Activated CD4-positive, alpha-beta T cell treated with anti-CD3 and anti-CD28 coated beads for 24 hours (primary cell): ENCODE data around the gene SCAMP4.
"Not testable (repeated sequence)": the region's sequence is repeated elsewhere in the genome, so short reads cannot be mapped to it uniquely, and the experiment has no call there.

ENCODE experiments used
- DNase-seq, 2 donors: peaks; one replicate each; pipeline ENCODE4 v3.0.0-alpha.2; 2020; ENCODE audit warnings: low read depth in 2 of 2

The SCAMP4 gene

GRCh38 chr19:1866693-1867348 is 38.4 kb upstream of the SCAMP4 start:
- DNase-seq = no peak

- no peak for DNase-seq
Measured at GRCh38 chr19:1867349-1867724, 37.9 kb upstream of the SCAMP4 start.

- DNase-seq = no peak
Measured at GRCh38 chr19:1868971-1869370, 36.2 kb upstream of the SCAMP4 start.

- no peak for DNase-seq
Measured at GRCh38 chr19:1871140-1871597, 34.0 kb upstream of the SCAMP4 start.

- no peak for DNase-seq
Measured at GRCh38 chr19:1871630-1872029, 33.6 kb upstream of the SCAMP4 start.

- no peak for DNase-seq
Measured at GRCh38 chr19:1872807-1873523, 32.2 kb upstream of the SCAMP4 start.

GRCh38 chr19:1873524-1874473 is 31.4 kb upstream of the SCAMP4 start:
- no peak for DNase-seq

- DNase-seq = no peak
Measured at GRCh38 chr19:1874554-1875185, 30.5 kb upstream of the SCAMP4 start.

GRCh38 chr19:1875265-1875645 is 29.9 kb upstream of the SCAMP4 start:
- DNase-seq = not testable (repeated sequence)

GRCh38 chr19:1875646-1876495 is 29.3 kb upstream of the SCAMP4 start:
- peak; percentile 75 to 85 for DNase-seq

- DNase-seq = not testable (repeated sequence)
Measured at GRCh38 chr19:1876496-1877279, 28.5 kb upstream of the SCAMP4 start.

- not testable (repeated sequence) for DNase-seq
Measured at GRCh38 chr19:1877280-1877660, 27.9 kb upstream of the SCAMP4 start.

- DNase-seq = not testable (repeated sequence)
Measured at GRCh38 chr19:1878583-1878982, 26.6 kb upstream of the SCAMP4 start.

GRCh38 chr19:1879982-1880381 is 25.2 kb upstream of the SCAMP4 start:
- not testable (repeated sequence) for DNase-seq

GRCh38 chr19:1880611-1881392 is 24.4 kb upstream of the SCAMP4 start:
- no peak for DNase-seq

GRCh38 chr19:1881393-1882088 is 23.7 kb upstream of the SCAMP4 start:
- not testable (repeated sequence) for DNase-seq

GRCh38 chr19:1882089-1882785 is 23.0 kb upstream of the SCAMP4 start:
- no peak for DNase-seq
